Left lung (tissue), 10 donors: ENCODE data around the gene KRTAP10-8. TPM values are rescaled to one million over a fixed set of nuclear protein-coding genes. Genes with fewer than 3 reads are reported as not detected.
"Not testable (repeated sequence)": the region's sequence is repeated elsewhere in the genome, so short reads cannot be mapped to it uniquely, and the experiment has no call there.

Experiments used
- ATAC-seq: fragments of 200-7000 bp; cut with Tn5 transposase; one replicate; pipeline ENCODE4 v1.9.1; 2020; ENCODE audit warnings: moderate library complexity
- DNase-seq, 4 donors: peaks; one replicate each; pipeline ENCODE4 v3.0.0-alpha.2; 2013 to 2020
- H3K27ac ChIP-seq, 2 donors: fragments of 200-600 bp; sonication (generic) in 1 of 2; one replicate each; pipeline versions ENCODE4 v1.5.0 to v1.8.0; 2020 to 2021
- H3K27me3 ChIP-seq, 2 donors: fragments of 200-600 bp; sonication (generic) in 1 of 2; one replicate each; pipeline versions ENCODE4 v1.5.0 to v1.8.0; 2020 to 2021
- H3K36me3 ChIP-seq, 2 donors: fragments of 200-600 bp; sonication (generic) in 1 of 2; one replicate each; pipeline versions ENCODE4 v1.5.0 to v1.8.0; 2020 to 2021
- H3K4me1 ChIP-seq, 2 donors: fragments of 200-600 bp; one replicate each; pipeline ENCODE4 v1.8.0; 2021
- H3K4me3 ChIP-seq, 2 donors: fragments of 200-600 bp; sonication (generic) in 1 of 2; one replicate each; pipeline versions ENCODE4 v1.5.0 to v1.8.0; 2020 to 2021; ENCODE audit warnings: mild to moderate bottlenecking in 1 of 2
- H3K9me3 ChIP-seq, 2 donors: fragments of 200-600 bp; sonication (generic) in 1 of 2; one replicate each; pipeline versions ENCODE4 v1.5.0 to v1.8.0; 2020 to 2021
- CTCF ChIP-seq, 2 donors: fragments of 200-600 bp; sonication (generic) in 1 of 2; IDR thresholded peaks; one replicate each; pipeline versions ENCODE4 v1.5.0 to v1.8.0; 2021; ENCODE audit warnings: antibody characterized with exemption in 2 of 2
- intact Hi-C, 2 donors: fragments of 100-400 bp; cut with DNase I; formaldehyde crosslinking; loops; one replicate each; pipeline versions ENCODE4 v1.11.2 to v1.14.2; 2022
- polyA plus RNA-seq, 6 donors: library from polyadenylated mRNA; unstranded; fragments of 120-200 nt; gene quantifications; one replicate each; pipeline ENCODE4 v1.2.1, GENCODE V29; 2013; ENCODE audit not compliant: insufficient read length in 6 of 6
- total RNA-seq, 2 donors: library from RNA; stranded (reverse); fragmentation: NEBNext Ultra II Directional; extraction: Animal tissue kit (Norgen Biotek cat#: 25700); gene quantifications; one replicate each; pipeline ENCODE4 v1.2.1, GENCODE V29; 2021
- donor health status: DM: no; HTN: yes; CAD: no.
- donor health status: DM: no; HTN: no; CAD: no.

The KRTAP10-8 gene
- total and polyA plus RNA-seq, 8 donors, result not detected

GRCh38 chr21:44596068-44596725 is 15.7 kb upstream of the KRTAP10-8 start:
- TF ChIP-seq CTCF (IDR thresholded peaks at IDR 0.05), result no peak
- peaks cover 0 to 39% of the 10 kb centered on the region in 2 donors for H3K27me3 ChIP-seq
- DNase-seq, result no peak
- no peak for ATAC-seq
- no peaks in the 10 kb centered on the region for H3K9me3 ChIP-seq
- no peaks in the 10 kb centered on the region for H3K4me1 ChIP-seq
- no peak overlapping the region for H3K27ac ChIP-seq
- H3K4me3 ChIP-seq, result no peak overlapping the region
- intact Hi-C loops, result no loop called here
- H3K36me3 ChIP-seq, result no peaks in the 10 kb centered on the region

GRCh38 chr21:44598061-44598460 is 13.8 kb upstream of the KRTAP10-8 start:
- DNase-seq (no peak), ATAC-seq (no peak)
- TF ChIP-seq CTCF (IDR thresholded peaks at IDR 0.05), result no peak
- Histone ChIP-seq H3K27ac (no peak overlapping the region), H3K36me3 (no peaks in the 10 kb centered on the region), H3K4me1 (no peaks in the 10 kb centered on the region), H3K9me3 (no peaks in the 10 kb centered on the region), H3K4me3 (no peak overlapping the region), H3K27me3 (peaks cover 0 to 42% of the 10 kb centered on the region in 2 donors)
- intact Hi-C loops, result no loop called here

GRCh38 chr21:44599264-44600029 is 12.4 kb upstream of the KRTAP10-8 start:
- ATAC-seq (no peak), DNase-seq (no peak)
- no peaks in the 10 kb centered on the region for H3K9me3 ChIP-seq
- H3K27me3 ChIP-seq, result peaks cover 0 to 46% of the 10 kb centered on the region in 2 donors
- no peaks in the 10 kb centered on the region for H3K36me3 ChIP-seq
- no peak overlapping the region for H3K27ac ChIP-seq
- intact Hi-C loops, result no loop called here
- H3K4me1 ChIP-seq, result no peaks in the 10 kb centered on the region
- no peak for TF ChIP-seq CTCF (IDR thresholded peaks at IDR 0.05)
- H3K4me3 ChIP-seq, result no peak overlapping the region

- H3K4me3 ChIP-seq, H3K36me3 ChIP-seq, H3K4me1 ChIP-seq, ATAC-seq, DNase-seq, H3K9me3 ChIP-seq, intact Hi-C loops, H3K27ac ChIP-seq: not testable (repeated sequence)
- peaks cover 0 to 46% of the 10 kb centered on the region in 2 donors for H3K27me3 ChIP-seq
Observed at GRCh38 chr21:44600118-44600978, 11.5 kb upstream of the KRTAP10-8 start, which contains the start of gene KRTAP10-7. Gene KRTAP10-7 (plus strand): TSS chr21:44600597. CDS start chr21:44600622, 25 bp downstream.

GRCh38 chr21:44601091-44601490 is 10.8 kb upstream of the KRTAP10-8 start:
- H3K27me3 ChIP-seq, result peaks cover 0 to 46% of the 10 kb centered on the region in 2 donors
- ATAC-seq, H3K36me3 ChIP-seq, H3K9me3 ChIP-seq, H3K4me3 ChIP-seq, H3K27ac ChIP-seq, DNase-seq, H3K4me1 ChIP-seq, intact Hi-C loops: not testable (repeated sequence)
